ENCODE results near the gene H1-8. TPM values are rescaled to one million over a fixed set of nuclear protein-coding genes. Genes with fewer than 3 reads are reported as not detected.
"Not testable (repeated sequence)": the region's sequence is repeated elsewhere in the genome, so short reads cannot be mapped to it uniquely, and the experiment has no call there.

Gene H1-8
- total and polyA plus RNA-seq, 9 of the 15 experiments (the other 6 are each of a cell fraction or from before 2014, with no cell fraction given), result not detected

DNA sequence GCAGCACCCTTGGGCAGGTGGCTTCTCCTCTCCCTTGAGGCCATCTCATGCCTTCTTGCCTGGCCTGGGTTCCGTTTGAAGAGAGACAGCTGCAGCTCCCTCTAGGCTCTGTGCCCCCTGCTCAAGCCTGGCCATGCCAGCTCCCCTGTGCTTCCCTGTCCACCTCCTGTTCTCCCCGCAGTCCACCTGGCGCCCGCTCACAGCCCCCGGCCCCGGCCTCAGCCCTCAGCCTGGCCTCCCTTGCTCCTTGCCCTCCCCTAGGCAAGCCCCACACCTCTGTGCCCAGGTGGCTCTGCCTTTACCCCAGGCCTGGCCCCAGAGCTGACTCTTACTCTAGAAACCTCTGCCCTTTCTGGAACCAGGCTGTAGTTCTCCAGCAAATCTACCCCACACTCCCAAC lies 28.4 kb upstream of the H1-8 start (continued):
- TF ChIP-seq, protein P1, sequence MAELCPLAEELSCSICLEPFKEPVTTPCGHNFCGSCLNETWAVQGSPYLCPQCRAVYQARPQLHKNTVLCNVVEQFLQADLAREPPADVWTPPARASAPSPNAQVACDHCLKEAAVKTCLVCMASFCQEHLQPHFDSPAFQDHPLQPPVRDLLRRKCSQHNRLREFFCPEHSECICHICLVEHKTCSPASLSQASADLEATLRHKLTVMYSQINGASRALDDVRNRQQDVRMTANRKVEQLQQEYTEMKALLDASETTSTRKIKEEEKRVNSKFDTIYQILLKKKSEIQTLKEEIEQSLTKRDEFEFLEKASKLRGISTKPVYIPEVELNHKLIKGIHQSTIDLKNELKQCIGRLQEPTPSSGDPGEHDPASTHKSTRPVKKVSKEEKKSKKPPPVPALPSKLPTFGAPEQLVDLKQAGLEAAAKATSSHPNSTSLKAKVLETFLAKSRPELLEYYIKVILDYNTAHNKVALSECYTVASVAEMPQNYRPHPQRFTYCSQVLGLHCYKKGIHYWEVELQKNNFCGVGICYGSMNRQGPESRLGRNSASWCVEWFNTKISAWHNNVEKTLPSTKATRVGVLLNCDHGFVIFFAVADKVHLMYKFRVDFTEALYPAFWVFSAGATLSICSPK (IDR thresholded peaks at IDR 0.05; ENCODE audit: borderline replicate concordance), result no peak
- no peak for TF ChIP-seq ZNF778 (CRISPR knock-in tag; IDR thresholded peaks at IDR 0.05)
- no peak for TF ChIP-seq PML (IDR thresholded peaks at IDR 0.05; ENCODE audit: low read length)

DNA sequence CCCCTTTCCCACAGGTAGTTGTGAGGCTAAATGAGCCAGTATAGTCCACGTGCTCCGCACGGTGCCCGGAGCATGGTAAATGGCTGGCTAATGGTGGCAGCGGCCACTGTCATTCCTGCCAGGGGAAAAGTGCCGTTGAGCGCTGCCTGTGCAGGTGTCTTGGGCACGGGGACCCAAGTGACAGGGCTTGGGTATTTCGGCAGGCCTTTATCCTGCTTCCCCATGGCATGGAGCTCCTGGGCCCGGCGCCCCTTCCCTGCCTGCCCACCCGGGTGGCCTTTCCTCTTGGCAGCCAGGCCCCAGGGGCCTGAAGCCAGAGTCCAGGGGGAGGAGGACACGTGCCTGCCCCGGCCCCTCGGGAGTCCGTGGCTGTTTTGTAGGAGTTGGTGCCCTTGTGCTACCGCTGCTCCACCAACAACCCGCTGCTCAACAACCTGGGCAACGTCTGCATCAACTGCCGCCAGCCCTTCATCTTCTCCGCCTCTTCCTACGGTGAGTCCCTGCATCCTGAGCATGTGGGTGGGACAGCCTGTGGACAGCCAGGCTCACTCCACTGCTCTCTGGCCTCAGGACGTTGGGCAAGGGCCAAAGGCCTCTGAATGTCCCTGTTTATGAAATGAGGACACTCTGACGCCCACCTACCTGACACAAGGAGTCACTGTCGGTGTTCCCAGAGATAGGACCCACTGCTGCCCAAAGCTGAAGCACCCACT lies 27.7 kb upstream of the H1-8 start:
- DNase-seq (ENCODE audit: extremely low read depth in 1 of 4, low spot score in 3 of 4); H3K79me2 ChIP-seq (ENCODE audit: control insufficient read depth, insufficient read depth, low read length); H3K9me3 ChIP-seq (replicated peaks; ENCODE audit: control insufficient read depth, insufficient read depth, low read depth, low read length); H3K4me1 ChIP-seq (replicated peaks in 1 of 2; ENCODE audit: control insufficient read depth in 2 of 2, insufficient read depth in 2 of 2, low read length in 2 of 2); H3K9me1 ChIP-seq (ENCODE audit: control insufficient read depth, insufficient read depth, low read length); BruUV-seq (replicated peaks); H4K20me1 ChIP-seq (replicated peaks; ENCODE audit: control insufficient read depth, insufficient read depth, low read length); H3K27me3 ChIP-seq (ENCODE audit: control insufficient read depth in 2 of 2, insufficient read depth in 2 of 2, low read length in 2 of 2); H3K9ac ChIP-seq (ENCODE audit: insufficient read depth in 1 of 2, low read depth in 2 of 2, low read length in 2 of 2); in situ Hi-C loops (cut with MboI); POLR2A ChIA-PET; H3K4me3 ChIP-seq; H3K4me2 ChIP-seq (ENCODE audit: insufficient read depth, low read length); FAIRE-seq; H3K27ac ChIP-seq (ENCODE audit: extremely low read depth, low read depth, low read length); H2AFZ ChIP-seq (ENCODE audit: low read depth, low read length); CTCF ChIA-PET (ENCODE audit: low intra/inter-chr PET ratio); H3K36me3 ChIP-seq (ENCODE audit: control insufficient read depth, insufficient read depth, low read length); intact Hi-C loops (cut with micrococcal nuclease); ATAC-seq: not testable (repeated sequence)
- 68% methylated on average over 12 of the region's 25 CpGs for WGBS (ENCODE audit: insufficient coverage, low coverage, missing lambda C conversion rate)

DNA sequence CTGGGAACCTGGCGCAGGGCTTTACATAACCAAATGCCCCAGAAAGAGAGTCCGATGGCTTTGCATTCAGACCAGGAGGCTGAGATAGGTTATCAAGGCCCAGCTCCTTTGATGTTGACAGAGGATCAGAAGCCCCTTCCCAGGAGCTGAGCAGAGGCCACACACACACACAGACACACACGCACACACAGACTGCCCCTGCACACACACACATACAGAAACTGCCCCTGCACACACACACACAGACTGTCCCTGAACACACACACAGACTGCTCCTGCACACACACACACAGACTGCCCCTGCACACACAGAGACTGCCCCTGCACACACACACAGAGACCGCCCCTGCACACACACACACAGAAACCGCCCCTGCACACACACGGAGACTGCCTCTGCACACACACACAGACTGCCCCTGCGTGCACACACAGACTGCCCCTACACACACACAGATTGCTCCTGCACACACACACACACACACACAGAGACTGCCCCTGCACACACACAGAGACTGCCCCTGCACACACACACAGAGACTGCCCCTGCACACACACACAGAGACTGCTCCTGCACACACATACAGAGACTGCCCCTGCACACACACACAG lies 27.0 kb upstream of the H1-8 start:
- H4K20me1 ChIP-seq (replicated peaks; ENCODE audit: control insufficient read depth, insufficient read depth, low read length); CTCF ChIA-PET (ENCODE audit: low intra/inter-chr PET ratio); H3K27ac ChIP-seq (ENCODE audit: extremely low read depth, low read depth, low read length); BruUV-seq (replicated peaks); FAIRE-seq; H3K4me1 ChIP-seq (replicated peaks in 1 of 2; ENCODE audit: control insufficient read depth in 2 of 2, insufficient read depth in 2 of 2, low read length in 2 of 2); H3K27me3 ChIP-seq (ENCODE audit: control insufficient read depth in 2 of 2, insufficient read depth in 2 of 2, low read length in 2 of 2); ATAC-seq; H3K4me3 ChIP-seq; in situ Hi-C loops (cut with MboI); H3K9me1 ChIP-seq (ENCODE audit: control insufficient read depth, insufficient read depth, low read length); H2AFZ ChIP-seq (ENCODE audit: low read depth, low read length); POLR2A ChIA-PET; H3K9ac ChIP-seq (ENCODE audit: insufficient read depth in 1 of 2, low read depth in 2 of 2, low read length in 2 of 2); H3K36me3 ChIP-seq (ENCODE audit: control insufficient read depth, insufficient read depth, low read length); H3K79me2 ChIP-seq (ENCODE audit: control insufficient read depth, insufficient read depth, low read length); H3K4me2 ChIP-seq (ENCODE audit: insufficient read depth, low read length); intact Hi-C loops (cut with micrococcal nuclease); DNase-seq (ENCODE audit: extremely low read depth in 1 of 4, low spot score in 3 of 4); H3K9me3 ChIP-seq (replicated peaks; ENCODE audit: control insufficient read depth, insufficient read depth, low read depth, low read length): not testable (repeated sequence)
- 86% methylated on average over 1 of the region's 7 CpGs for WGBS (ENCODE audit: insufficient coverage, low coverage, missing lambda C conversion rate)
